ENCODE data around the gene NEIL1.
A peak's percentile ranks its signal among the peaks of the same experiment; 100 is the strongest.

DNA sequence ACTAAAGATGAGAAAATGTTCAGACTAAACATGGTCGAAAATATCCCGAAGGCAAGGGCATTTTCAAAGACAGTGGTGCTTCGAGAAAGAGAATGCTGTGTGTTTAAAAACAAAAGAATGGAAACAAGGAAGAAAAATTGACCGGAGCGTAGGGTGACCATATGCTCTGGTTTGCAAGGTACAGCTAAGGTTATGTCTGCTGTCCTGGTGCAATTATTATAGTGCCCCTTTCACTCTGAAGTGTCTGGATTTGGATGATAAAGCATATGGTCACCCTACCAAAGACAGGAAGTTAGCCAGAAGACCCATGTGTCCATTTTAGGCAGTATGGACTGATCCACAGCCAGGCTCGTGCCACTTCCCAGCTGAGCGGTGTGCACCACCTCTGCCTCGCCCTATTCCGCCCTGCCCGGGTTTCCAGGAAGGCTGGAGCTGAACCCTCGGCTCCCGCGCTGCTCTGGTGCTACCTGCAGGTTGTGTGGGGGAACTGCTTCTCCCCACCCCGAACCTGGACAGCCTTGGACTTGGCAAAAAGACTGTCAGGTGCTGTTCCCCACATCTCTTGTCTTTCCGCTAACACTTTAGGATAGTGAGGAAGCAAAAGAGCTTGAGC is 39.0 kb upstream of the NEIL1 start:
- peak; percentile 51 for TF ChIP-seq CTCF (IDR thresholded peaks at IDR 0.05; ENCODE audit: poor library complexity)
- TF ChIP-seq EZH2phosphoT487 (IDR thresholded peaks at IDR 0.05; ENCODE audit: low read depth, severe bottlenecking, unreplicated experiment), result no peak
- TF ChIP-seq EZH2 (IDR thresholded peaks at IDR 0.05; ENCODE audit: borderline replicate concordance), result no peak

All from hepatocyte (in vitro differentiated cells).